MCF 10A (cell line): ENCODE data around the gene ERCC5. TPM values are rescaled to one million over a fixed set of nuclear protein-coding genes. Genes with fewer than 3 reads are reported as not detected.
A peak's percentile ranks its signal among the peaks of the same experiment; 100 is the strongest.

Experiments
- BruUV-seq: library from RNA; stranded (reverse); fragments of 400-500 nt; replicated peaks from 2 replicates; lab custom pipeline; 2021; lab: Mats Ljungman, UMichigan
- CTCF ChIA-PET: fragments of 300-600 bp; sonication (Branson Sonifier 250); formaldehyde crosslinking; extraction: SDS; loops from one replicate; lab custom pipeline; 2021; ENCODE audit warnings: antibody characterized with exemption, inconsistent platforms; lab: Yijun Ruan, JAX
- POLR2A ChIA-PET: fragments of 300-600, 350-650 bp; sonication (Branson Sonifier 250); formaldehyde crosslinking; extraction: SDS; loops from one replicate; lab custom pipeline; 2020; ENCODE audit warnings: antibody characterized with exemption, inconsistent platforms; lab: Yijun Ruan, JAX
- DNase-seq: peaks from one replicate; pipeline ENCODE4 v3.0.0-alpha.2; 2018; ENCODE audit not compliant: unreplicated experiment
- H3K27ac Mint-ChIP-seq: one replicate; pipeline ENCODE4 v1.8.0; 2022; ENCODE audit warnings: mild to moderate bottlenecking, low read depth, mixed read lengths; ENCODE audit not compliant: unreplicated experiment
- H3K27me3 Mint-ChIP-seq: one replicate; pipeline ENCODE4 v1.8.0; 2022; ENCODE audit warnings: mixed read lengths; ENCODE audit not compliant: insufficient read depth, unreplicated experiment
- H3K36me3 Mint-ChIP-seq: one replicate; pipeline ENCODE4 v1.8.0; 2022; ENCODE audit warnings: mild to moderate bottlenecking, moderate library complexity, mixed read lengths; ENCODE audit not compliant: insufficient read depth, unreplicated experiment
- H3K4me1 Mint-ChIP-seq: one replicate; pipeline ENCODE4 v1.8.0; 2022; ENCODE audit warnings: mixed read lengths; ENCODE audit not compliant: insufficient read depth, unreplicated experiment
- H3K4me3 Mint-ChIP-seq: one replicate; pipeline ENCODE4 v1.8.0; 2022; ENCODE audit warnings: mild to moderate bottlenecking, moderate library complexity, mixed read lengths; ENCODE audit not compliant: unreplicated experiment
- H3K9me3 Mint-ChIP-seq: one replicate; pipeline ENCODE4 v1.8.0; 2022; ENCODE audit warnings: mixed read lengths; ENCODE audit not compliant: unreplicated experiment
- CTCF ChIP-seq: fragments of 200-600 bp; IDR thresholded peaks from one replicate; pipeline ENCODE4 v1.8.0; 2022; ENCODE audit warnings: antibody characterized with exemption, mild to moderate bottlenecking; ENCODE audit not compliant: unreplicated experiment
- intact Hi-C: fragments of 100-400 bp; cut with micrococcal nuclease; formaldehyde crosslinking; loops from 2 replicates; pipeline ENCODE4 v1.14.1; 2022
- total RNA-seq: library from RNA; stranded (reverse); gene quantifications from 2 replicates; pipeline ENCODE4 v1.2.3, GENCODE V29; 2022

The ERCC5 gene
- total RNA-seq, 1 experiment from 2014 or later = 68.1 TPM

- H3K27me3 Mint-ChIP-seq = no peaks in the 10 kb centered on the region
- CTCF ChIA-PET = no interaction called here
- no peak for TF ChIP-seq CTCF
- no peak for DNase-seq
- peaks cover 63% of the 10 kb centered on the region for H3K36me3 Mint-ChIP-seq
- H3K4me3 Mint-ChIP-seq = no peak overlapping the region
- POLR2A ChIA-PET = interaction anchor here (0.6 kb wide), 1 partner anchor 28 kb away, joined by 3 read pairs; no protein-coding TSS in a partner anchor
- no peaks in the 10 kb centered on the region for H3K9me3 Mint-ChIP-seq
- BruUV-seq = no TSS peak
- peaks cover 12% of the 10 kb centered on the region for H3K4me1 Mint-ChIP-seq
- intact Hi-C loops = no loop called here
- H3K27ac Mint-ChIP-seq = no peak overlapping the region
Measured at GRCh38 chr13:102817241-102817640, 28.6 kb upstream of the ERCC5 start.

DNA sequence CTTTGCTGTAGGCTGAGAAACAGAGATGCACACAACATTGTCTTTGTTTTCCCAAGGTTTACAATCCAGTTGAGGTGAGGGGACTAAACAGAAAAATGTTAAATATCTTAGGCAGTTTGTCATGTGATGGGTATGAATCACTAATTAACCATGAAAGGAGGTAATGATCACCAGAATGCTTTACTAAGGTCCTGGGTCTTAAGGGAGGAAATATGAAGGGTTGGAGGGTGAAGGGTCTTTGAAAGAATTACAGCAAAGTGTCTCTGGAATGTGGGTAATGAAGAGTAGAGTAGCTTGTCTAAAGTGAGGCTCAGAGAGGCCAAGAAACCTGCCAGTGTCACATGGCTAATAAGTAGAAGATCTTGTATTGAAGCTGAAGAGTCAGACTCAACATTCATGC lies 27.9 kb upstream of the ERCC5 start:
- ChIA-PET POLR2A (interaction anchor here (0.6 to 1.5 kb wide), 3 partner anchors 8 to 88 kb away, joined by 3 to 5 read pairs (median 4); no protein-coding TSS in a partner anchor), CTCF (interaction anchor here (0.9 kb wide), 1 partner anchor 61 kb away, joined by 3 read pairs; no protein-coding TSS in a partner anchor)
- intact Hi-C loops = no loop called here
- peak overlapping the region; percentile 28 for H3K27ac Mint-ChIP-seq
- TF ChIP-seq CTCF = no peak
- no TSS peak for BruUV-seq
- H3K27me3 Mint-ChIP-seq = no peaks in the 10 kb centered on the region
- no peaks in the 10 kb centered on the region for H3K9me3 Mint-ChIP-seq
- no peak for DNase-seq
- no peak overlapping the region for H3K4me3 Mint-ChIP-seq
- peaks cover 6% of the 10 kb centered on the region for H3K4me1 Mint-ChIP-seq
- H3K36me3 Mint-ChIP-seq = peaks cover 66% of the 10 kb centered on the region

DNA sequence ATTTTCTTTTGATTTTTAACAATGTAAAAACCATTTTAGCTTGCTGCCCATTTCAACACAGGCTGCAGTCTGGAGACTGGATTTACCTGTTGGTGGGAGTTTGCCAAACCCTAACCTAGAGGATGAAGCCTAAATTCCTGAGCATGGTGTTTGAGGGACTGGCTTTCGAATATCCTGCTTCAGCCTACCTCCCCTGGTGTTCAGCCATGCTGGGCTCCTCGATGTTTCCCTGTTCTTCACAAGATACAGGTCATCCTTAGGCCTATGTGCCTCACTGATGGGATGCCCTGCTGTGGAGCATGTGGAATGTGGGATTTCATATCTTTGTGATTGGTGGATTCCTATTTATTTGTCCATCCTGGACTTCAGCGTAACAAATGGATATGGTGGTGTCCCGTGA lies 20.4 kb upstream of the ERCC5 start:
- intact Hi-C loops = no loop called here
- Mint-ChIP-seq H3K27me3 (no peaks in the 10 kb centered on the region), H3K36me3 (peaks cover 47% of the 10 kb centered on the region), H3K4me1 (peaks cover 24% of the 10 kb centered on the region), H3K27ac (peak overlapping the region; percentile 82), H3K9me3 (no peaks in the 10 kb centered on the region), H3K4me3 (no peak overlapping the region)
- POLR2A ChIA-PET = interaction anchor here (0.6 to 3.5 kb wide), 10 partner anchors 7 to 246 kb away, joined by 3 to 47 read pairs (median 6); partner anchors contain the start of genes BIVM, ERCC5, POGLUT2 and TEX30
- TF ChIP-seq CTCF = no peak
- no peak for DNase-seq
- CTCF ChIA-PET = interaction anchor here (0.6 to 1.7 kb wide), 8 partner anchors 9 to 1463 kb away, joined by 3 to 10 read pairs (median 4); partner anchors contain the start of gene ERCC5
- no TSS peak for BruUV-seq

DNA sequence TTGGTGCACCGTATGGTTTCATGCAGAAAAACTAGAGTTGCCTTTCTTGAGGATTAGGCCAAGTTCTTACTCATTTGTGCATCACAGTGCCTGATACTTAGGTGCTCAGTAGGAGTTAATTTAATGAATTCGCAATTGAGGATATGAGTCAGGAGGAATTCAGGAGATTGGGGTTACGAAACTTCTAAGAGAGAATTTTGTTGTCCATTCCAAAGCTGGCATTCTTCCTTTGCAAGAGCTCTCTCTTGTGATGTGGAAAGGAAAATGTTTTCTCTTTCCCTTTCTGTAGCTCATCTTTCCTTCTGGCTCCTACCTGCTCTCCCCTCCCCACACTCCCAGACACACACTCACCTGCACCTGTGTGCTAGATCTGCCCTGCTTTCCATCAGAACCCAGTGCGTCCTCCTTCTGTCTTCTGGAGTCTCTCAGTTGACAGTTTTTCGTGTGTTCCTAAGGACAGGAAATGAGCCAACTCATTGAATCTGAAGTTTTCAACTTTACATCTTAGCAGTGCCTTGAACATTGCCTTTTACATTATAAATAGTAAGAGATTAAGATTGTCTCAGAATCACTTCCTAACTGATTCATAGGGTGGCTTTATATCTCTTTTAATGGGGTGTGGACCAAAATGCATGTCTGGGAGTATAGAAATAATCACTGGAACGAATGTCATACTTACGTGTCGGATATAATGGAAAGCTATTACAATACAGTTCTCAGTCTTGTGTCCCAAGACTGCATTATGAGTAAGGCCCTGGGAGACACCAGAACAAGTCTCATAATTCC lies 19.7 kb upstream of the ERCC5 start:
- Mint-ChIP-seq H3K9me3 (no peaks in the 10 kb centered on the region), H3K4me1 (peaks cover 24% of the 10 kb centered on the region), H3K27ac (peak overlapping the region; percentile 82), H3K36me3 (peaks cover 45% of the 10 kb centered on the region), H3K27me3 (no peaks in the 10 kb centered on the region), H3K4me3 (peak overlapping the region; percentile 72)
- peak; percentile 91 for DNase-seq
- peak; percentile 9 for TF ChIP-seq CTCF
- ChIA-PET POLR2A (interaction anchor here (0.6 to 3.5 kb wide), 16 partner anchors 8 to 247 kb away, joined by 3 to 47 read pairs (median 4); partner anchors contain the start of genes BIVM, ERCC5, POGLUT2 and TEX30), CTCF (interaction anchor here (0.6 to 1.7 kb wide), 12 partner anchors 8 to 1462 kb away, joined by 3 to 10 read pairs (median 4); partner anchors contain the start of genes ERCC5 and TEX30)
- intact Hi-C loops = loop anchor here (1.0 to 2.0 kb wide), 4 partner anchors 26 to 246 kb away; no protein-coding TSS in a partner anchor
- BruUV-seq = TSS peak; percentile 33
